IPS-15b (cell line): ENCODE data around the gene XYLT2.

Source experiments
- H3K27me3 ChIP-seq: one replicate; pipeline ENCODE4 v1.6.1; 2013; ENCODE audit warnings: low read length; ENCODE audit not compliant: control insufficient read depth, insufficient read depth
- H3K36me3 ChIP-seq: one replicate; pipeline ENCODE4 v1.6.1; 2013; ENCODE audit warnings: low read length; ENCODE audit not compliant: control insufficient read depth, insufficient read depth
- H3K4me1 ChIP-seq: one replicate; pipeline ENCODE4 v1.6.1; 2013; ENCODE audit warnings: mild to moderate bottlenecking, low read length; ENCODE audit not compliant: control insufficient read depth, insufficient read depth
- H3K4me3 ChIP-seq: one replicate; pipeline ENCODE4 v1.5.1; 2013; ENCODE audit warnings: low read depth, low read length
- H3K9ac ChIP-seq: one replicate; pipeline ENCODE4 v1.6.1; 2013; ENCODE audit warnings: low read depth, mild to moderate bottlenecking, low read length
- H3K9me3 ChIP-seq: one replicate; pipeline ENCODE4 v1.6.1; 2013; ENCODE audit warnings: mild to moderate bottlenecking, low read length; ENCODE audit not compliant: control insufficient read depth, insufficient read depth

Gene XYLT2

DNA sequence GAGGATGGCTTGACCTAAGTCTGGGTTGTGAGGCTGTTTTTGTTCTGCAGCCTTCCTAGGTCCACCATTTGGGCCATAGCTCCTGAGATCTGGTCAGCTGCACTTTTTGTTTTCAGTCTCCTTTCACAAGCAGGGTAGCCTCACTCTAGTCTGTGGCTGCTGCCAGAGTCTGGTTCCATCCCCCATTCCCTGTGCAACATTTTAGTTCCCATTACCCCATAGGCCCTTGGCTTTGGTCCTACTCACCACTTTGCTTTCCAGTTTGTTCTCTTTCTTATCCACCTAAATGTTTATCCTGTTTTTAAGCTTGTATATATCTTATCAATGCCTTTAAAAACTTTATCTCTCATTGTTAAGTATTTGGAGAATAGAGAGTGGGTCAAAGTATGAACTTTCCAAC lies 6.5 kb upstream of the XYLT2 start:
- Histone ChIP-seq H3K27me3 (no peaks in the 10 kb centered on the region), H3K36me3 (no peaks in the 10 kb centered on the region), H3K4me1 (no peaks in the 10 kb centered on the region), H3K9me3 (no peaks in the 10 kb centered on the region), H3K4me3 (no peak overlapping the region), H3K9ac (no peak overlapping the region)

DNA sequence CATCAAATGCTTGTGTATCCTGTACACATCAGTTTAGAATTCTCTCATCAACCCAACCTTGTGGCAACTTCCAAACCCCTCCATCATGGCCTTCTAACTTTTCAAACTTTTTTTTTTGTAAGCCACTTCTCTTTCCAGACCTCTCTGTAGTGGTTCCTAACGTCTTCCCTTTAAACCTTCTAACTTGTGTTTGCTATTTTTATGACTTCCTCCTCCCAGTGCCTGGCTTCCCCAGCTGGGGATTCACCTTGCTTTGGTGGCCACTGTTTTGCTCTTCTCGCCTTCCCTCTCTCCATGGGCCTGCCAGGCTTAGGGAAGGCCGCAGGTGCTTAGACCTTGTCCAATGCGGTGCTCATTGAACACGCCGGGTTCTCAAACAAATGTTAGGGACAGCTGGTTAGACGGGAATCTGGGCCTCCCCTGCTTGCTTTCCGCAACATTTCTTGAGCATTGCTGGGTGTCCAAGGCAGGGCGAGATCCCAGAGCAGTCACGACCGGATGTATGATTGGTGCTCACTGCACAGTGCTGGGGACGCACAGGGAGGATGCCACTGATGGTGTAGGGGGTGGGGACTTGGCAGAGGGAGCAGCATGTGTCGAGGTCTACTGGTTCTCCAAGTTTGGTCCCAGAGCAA lies 1.1 kb upstream of the XYLT2 start:
- Histone ChIP-seq H3K4me3 (peak overlapping the region; percentile 73), H3K36me3 (no peaks in the 10 kb centered on the region)

DNA sequence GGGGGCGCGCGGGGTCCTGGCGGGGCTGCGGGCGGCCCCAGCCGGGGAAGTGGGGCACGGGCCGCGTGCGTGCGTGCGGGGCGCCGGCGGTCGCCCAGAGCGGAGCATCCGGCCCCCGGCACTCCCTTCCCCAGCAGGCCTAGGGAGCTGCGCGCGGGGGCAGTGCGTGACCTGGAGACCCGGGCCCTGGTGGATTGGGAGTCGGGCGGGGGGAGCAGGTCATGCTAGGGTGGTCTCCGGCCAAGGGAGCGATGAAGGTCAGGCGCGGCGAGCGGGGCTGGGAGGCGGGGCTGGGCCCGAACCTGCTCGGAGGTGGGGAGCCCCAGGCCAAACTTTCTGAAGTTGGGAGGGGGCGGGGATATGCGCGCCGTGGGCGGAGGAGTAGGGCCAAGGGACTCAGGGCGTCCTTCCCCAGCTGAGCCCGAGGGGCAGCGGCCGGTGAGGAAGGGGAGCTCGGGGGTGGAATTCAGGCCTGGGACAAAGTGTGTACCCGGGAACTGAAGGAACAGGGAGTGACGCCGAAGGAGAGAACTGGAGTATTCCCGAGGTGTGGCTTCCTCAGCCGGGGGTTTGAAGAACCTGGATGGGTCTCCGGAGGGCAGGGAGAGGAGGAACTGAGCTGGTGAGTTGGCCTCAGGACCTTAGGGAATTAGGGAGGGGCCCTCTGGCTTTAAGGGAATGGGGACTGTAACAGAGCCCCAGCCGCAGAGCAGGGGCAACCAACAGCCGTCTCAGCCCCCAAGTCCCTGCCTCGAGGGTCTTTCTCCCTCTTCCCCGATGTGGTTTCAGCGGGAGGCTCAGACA lies 589 bp downstream of the XYLT2 start:
- Histone ChIP-seq H3K9ac (peak overlapping the region; percentile 37), H3K27me3 (peaks cover 10% of the 10 kb centered on the region)

More for the DNA sequence above, 1.1 kb upstream of the XYLT2 start:
- Histone ChIP-seq H3K9ac (no peak overlapping the region), H3K27me3 (peaks cover 10% of the 10 kb centered on the region), H3K4me1 (peaks cover 13% of the 10 kb centered on the region), H3K9me3 (no peaks in the 10 kb centered on the region)

DNA sequence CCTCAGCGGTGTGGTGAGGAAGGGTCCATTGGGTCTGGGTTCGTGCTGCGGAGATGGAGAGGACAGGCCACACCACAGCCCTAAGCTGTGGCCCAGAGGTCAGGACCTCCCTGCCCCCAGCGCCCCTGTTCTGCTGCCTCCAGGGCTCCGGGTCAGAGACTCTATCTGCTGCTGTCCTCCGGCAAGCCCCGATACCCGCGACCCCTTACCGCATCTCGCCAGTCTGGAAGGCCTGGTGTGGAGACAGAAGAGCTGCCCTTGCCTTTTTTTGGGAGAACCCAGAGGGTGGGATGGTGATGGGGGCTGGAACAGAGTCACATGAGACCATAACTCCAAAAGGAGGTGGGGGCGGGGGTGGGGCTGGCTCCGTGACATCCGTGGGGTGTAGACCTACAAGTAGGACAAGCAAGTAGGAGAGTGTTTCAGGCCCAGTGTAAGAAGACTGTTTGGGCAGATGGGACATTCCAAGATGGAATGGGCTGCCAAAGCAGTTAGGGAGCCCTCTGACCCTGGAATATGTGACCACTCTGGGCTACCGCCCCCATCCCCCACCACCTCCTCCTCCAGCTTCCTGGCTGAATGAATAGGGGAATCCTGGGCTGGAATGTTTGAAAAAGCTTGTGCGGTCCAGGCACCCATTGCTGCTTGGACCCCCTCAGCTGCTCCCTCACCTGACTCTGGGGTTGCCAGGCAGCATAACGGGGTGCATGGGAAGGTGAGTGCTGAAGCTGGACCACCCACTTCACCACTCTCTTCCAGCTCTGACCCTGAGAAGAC lies 1.4 kb downstream of the XYLT2 start:
- no peak overlapping the region for H3K9ac ChIP-seq
- H3K36me3 ChIP-seq: no peaks in the 10 kb centered on the region
- peak overlapping the region; percentile 95 for H3K4me3 ChIP-seq
- no peaks in the 10 kb centered on the region for H3K9me3 ChIP-seq
- H3K27me3 ChIP-seq: peaks cover 10% of the 10 kb centered on the region
- H3K4me1 ChIP-seq: peaks cover 13% of the 10 kb centered on the region

More for the DNA sequence above, 589 bp downstream of the XYLT2 start:
- peaks cover 13% of the 10 kb centered on the region for H3K4me1 ChIP-seq
- H3K4me3 ChIP-seq: peak overlapping the region; percentile 95
- no peaks in the 10 kb centered on the region for H3K36me3 ChIP-seq
- H3K9me3 ChIP-seq: no peaks in the 10 kb centered on the region

DNA sequence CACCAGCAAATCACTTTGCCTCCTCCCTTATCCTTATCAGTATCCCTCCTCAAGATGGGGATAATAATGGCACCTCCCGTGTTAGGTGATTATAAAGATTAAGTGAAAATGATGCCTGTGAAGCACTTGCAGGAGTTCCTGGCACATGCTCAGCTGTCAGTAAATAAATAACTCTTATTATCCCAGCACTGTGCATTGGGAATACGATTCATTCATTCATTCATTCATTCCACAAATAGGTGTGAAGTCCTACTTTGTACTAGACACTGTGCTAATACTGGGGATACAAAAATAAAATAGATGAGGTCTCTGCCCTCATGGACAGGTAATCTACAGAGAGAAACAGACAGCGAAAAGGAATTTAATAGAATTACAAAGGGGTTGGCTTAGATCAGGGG lies 2.0 kb downstream of the XYLT2 start:
- peak overlapping the region; percentile 95 for H3K4me3 ChIP-seq
- H3K9ac ChIP-seq: no peak overlapping the region
- peaks cover 10% of the 10 kb centered on the region for H3K27me3 ChIP-seq
- H3K9me3 ChIP-seq: no peaks in the 10 kb centered on the region
- H3K4me1 ChIP-seq: peaks cover 13% of the 10 kb centered on the region
- H3K36me3 ChIP-seq: no peaks in the 10 kb centered on the region

DNA sequence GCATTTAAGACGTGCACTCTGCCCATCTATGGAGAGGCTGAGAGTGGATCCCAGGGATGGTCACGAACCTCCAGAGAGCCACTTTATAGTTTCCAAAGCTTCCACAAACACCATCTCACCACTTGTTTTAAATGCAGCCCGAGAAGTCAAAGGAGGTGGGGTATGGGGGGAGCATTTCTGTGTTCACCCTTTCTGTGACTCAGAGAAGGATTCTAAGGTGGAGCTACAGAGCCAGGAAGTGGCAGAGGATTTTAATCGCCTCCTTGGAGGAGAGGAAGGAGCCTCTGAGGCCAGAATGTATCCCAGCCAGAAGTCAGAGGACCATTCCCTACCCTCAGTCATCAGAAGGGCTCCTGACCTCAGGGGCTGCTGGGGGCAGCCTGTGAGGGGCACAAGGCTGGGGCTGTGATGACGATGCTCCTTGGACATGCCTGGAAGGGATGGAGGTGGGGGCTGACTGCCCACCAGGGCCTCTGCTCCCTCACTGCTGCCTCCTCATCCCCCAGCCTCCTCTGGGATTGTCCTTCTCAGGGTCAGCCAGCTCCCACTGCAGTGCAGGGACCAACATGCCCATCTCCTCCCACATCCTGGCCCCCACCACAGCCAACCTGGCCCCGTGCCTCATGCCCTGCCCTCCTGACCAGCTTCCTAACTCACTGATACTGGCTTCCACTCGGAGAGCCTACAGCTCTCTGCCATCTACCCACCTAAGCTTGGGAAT lies 2.8 kb downstream of the XYLT2 start:
- no peak overlapping the region for H3K9ac ChIP-seq

DNA sequence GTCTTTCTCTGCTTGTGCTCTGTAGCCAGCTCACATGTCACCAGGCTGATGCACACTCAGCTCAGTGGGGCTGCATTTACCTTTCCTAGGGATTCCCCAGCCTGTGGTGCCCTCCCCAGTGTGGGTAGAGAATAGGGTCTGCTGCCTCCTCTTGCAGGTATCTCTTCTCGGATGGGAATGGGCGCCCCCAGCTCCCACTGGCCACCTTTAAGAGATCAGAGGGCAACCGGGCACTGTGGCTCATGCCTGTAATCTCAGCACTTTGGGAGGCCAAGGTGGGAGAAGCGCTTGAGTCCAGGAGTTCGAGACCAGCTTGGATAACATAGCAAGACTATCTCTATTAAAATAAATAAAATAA lies 3.3 kb downstream of the XYLT2 start:
- Histone ChIP-seq H3K27me3 (peaks cover 10% of the 10 kb centered on the region), H3K4me3 (no peak overlapping the region), H3K9me3 (no peaks in the 10 kb centered on the region), H3K4me1 (peaks cover 13% of the 10 kb centered on the region), H3K36me3 (peaks cover 5% of the 10 kb centered on the region), H3K9ac (no peak overlapping the region)

More for the DNA sequence above, 2.8 kb downstream of the XYLT2 start:
- peaks cover 10% of the 10 kb centered on the region for H3K27me3 ChIP-seq
- H3K9me3 ChIP-seq: no peaks in the 10 kb centered on the region
- peaks cover 1% of the 10 kb centered on the region for H3K36me3 ChIP-seq
- no peak overlapping the region for H3K4me3 ChIP-seq
- H3K4me1 ChIP-seq: peaks cover 13% of the 10 kb centered on the region

DNA sequence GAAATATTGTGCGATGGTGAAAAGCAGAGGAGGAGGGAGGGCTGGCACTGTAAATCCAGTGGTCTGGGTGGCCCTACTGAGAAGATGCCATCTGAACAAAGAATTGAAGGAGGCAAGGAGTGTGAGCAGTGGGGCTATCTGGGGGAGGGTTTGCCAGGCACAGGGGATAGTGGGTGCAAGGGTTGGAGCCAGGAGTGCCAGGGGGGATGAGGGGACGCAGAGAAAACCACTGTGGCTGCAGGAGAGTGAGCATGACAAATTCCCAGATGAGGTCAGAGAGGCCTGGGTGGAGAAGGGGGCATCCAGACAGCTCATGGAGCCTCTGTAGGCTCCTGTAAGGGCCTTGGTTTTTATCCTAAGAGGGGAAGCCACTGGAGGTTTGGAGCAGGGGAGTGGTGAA lies 4.8 kb downstream of the XYLT2 start:
- Histone ChIP-seq H3K36me3 (peaks cover 19% of the 10 kb centered on the region), H3K4me1 (peaks cover 8% of the 10 kb centered on the region), H3K27me3 (no peaks in the 10 kb centered on the region), H3K9me3 (no peaks in the 10 kb centered on the region), H3K9ac (no peak overlapping the region), H3K4me3 (no peak overlapping the region)

DNA sequence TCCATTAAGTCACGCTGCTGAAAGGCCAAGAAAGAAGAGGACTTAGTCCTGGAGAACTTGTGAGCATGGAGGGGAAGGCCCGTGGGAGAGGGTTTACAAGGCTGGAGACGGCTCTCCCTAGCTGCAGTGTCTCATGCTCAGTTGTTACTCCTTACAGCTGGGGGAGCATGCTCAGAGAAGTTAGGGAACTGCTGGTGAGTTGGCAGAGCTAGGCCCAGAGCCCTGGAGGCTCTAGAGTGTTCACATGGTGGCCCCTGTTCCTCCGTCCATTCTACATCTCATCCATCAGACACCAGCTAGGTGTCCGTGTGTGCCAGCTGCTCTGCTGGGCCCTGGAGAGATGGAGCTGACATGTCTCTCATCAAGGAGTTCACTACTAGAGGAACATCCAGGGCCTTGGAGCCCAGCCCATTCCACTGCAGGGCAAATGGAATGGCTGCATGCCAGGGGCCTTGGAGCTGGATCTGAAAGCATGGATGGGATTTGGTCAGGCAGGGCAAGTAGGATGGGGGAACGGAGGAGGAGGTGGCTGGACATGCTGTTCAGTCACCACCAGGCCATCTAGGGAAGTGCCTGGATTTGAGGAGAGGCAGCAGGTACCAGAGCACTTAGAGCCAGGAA lies 6.3 kb downstream of the XYLT2 start:
- no peaks in the 10 kb centered on the region for H3K27me3 ChIP-seq
- H3K36me3 ChIP-seq: peaks cover 33% of the 10 kb centered on the region
- no peak overlapping the region for H3K9ac ChIP-seq
- H3K4me3 ChIP-seq: no peak overlapping the region
- no peaks in the 10 kb centered on the region for H3K9me3 ChIP-seq
- peaks cover 8% of the 10 kb centered on the region for H3K4me1 ChIP-seq

DNA sequence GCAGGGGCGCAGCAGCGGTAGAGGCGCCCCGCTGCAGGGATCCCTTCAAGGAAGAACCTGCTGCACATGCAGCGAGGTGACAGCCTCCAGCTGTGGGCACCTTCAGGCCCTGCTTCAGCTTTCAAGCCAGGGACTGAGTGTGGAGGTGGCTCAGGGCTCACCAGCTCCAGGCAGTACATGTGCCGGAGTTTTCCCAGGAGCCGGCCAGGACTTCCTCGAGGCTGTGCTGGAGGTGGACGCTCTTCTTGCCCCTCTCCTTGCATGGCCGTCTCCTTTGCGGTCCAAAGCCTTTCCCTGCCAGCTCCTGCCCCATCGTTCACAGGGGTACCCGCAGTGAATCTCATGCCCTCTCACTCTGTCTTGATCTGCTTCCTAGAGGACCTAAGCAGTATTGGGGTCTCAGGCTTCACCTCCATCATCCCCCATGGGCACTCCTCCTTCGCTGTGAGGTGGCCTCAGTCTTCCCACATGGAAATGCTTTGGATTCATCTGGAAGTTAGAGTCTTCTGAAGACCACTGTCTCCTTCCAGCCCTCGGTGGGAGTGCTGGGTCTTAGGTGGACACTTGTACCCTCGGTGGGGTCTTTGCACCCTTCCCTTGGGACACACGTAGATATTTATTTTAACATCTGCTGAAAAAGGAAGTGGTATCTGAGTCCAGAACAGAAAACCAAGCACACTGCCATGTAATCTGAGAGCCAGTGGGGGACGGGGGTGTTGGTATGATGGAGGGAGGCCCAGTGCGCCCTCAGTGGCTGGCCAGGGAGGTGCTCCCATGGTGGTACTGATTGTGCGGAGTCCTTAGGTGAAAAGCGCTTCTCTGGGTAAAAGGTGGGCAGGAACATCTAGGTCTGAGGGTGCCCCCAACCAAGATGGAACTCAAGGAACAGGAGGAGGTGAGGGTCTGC lies 7.0 kb downstream of the XYLT2 start:
- Histone ChIP-seq H3K9ac (no peak overlapping the region), H3K9me3 (no peaks in the 10 kb centered on the region), H3K27me3 (no peaks in the 10 kb centered on the region), H3K36me3 (peaks cover 38% of the 10 kb centered on the region), H3K4me1 (peaks cover 1% of the 10 kb centered on the region), H3K4me3 (no peak overlapping the region)
